AG04450 (cell line): Measurements from ENCODE around the gene SLC25A29. TPM values are rescaled to one million over a fixed set of nuclear protein-coding genes. Genes with fewer than 3 reads are reported as not detected.

ENCODE experiments used
- CTCF ChIA-PET: fragments of 300-600, 350-600 bp; formaldehyde crosslinking; extraction: SDS; loops from one replicate; lab custom pipeline; 2022; ENCODE audit warnings: antibody characterized with exemption, inconsistent platforms; lab: Charles Lee
- POLR2A ChIA-PET: fragments of 350-600 bp; formaldehyde crosslinking; extraction: SDS; loops from one replicate; lab custom pipeline; 2021; ENCODE audit warnings: antibody characterized with exemption, inconsistent platforms; lab: Yijun Ruan, JAX
- DNase-seq: peaks from one replicate; pipeline ENCODE4 v3.0.0-alpha.2; 2011; ENCODE audit warnings: low read depth, low spot score
- H3K27ac ChIP-seq: one replicate; pipeline ENCODE4 v1.5.1; 2012; ENCODE audit warnings: low read depth, low read length, control low read depth
- H3K27me3 ChIP-seq: one replicate; pipeline ENCODE4 v1.6.0; 2012; ENCODE audit warnings: low read length; ENCODE audit not compliant: control insufficient read depth, insufficient read depth
- H3K4me3 ChIP-seq: 2 replicates; pipeline ENCODE4 v1.5.1; 2011; ENCODE audit warnings: mild to moderate bottlenecking, low read depth, low read length, control low read depth
- H3K9me3 ChIP-seq: 2 replicates; pipeline ENCODE4 v1.5.1; 2012; ENCODE audit warnings: low read length; ENCODE audit not compliant: control insufficient read depth, insufficient read depth
- polyA plus RNA-seq: library from polyadenylated mRNA; depleted of rRNA; stranded (reverse); fragments of >200 nt; gene quantifications from 2 replicates; pipeline ENCODE4 v1.2.3, GENCODE V29; 2011; rRNA removed
- small RNA-seq: library from RNA; depleted of rRNA; stranded (forward); fragments of <200 nt; gene quantifications from one replicate; pipeline ENCODE3, GENCODE V24; 2012; ENCODE audit warnings: low read depth; ENCODE audit not compliant: insufficient read length
- TF ChIP-seq, protein P1 (sequence below): IDR thresholded peaks from 2 replicates; pipeline ENCODE4 v1.5.1; 2011; ENCODE audit warnings: low read depth, low read length, control low read depth, inconsistent platforms

The SLC25A29 gene
- polyA plus RNA-seq, 1 experiment, result 21.3 TPM

DNA sequence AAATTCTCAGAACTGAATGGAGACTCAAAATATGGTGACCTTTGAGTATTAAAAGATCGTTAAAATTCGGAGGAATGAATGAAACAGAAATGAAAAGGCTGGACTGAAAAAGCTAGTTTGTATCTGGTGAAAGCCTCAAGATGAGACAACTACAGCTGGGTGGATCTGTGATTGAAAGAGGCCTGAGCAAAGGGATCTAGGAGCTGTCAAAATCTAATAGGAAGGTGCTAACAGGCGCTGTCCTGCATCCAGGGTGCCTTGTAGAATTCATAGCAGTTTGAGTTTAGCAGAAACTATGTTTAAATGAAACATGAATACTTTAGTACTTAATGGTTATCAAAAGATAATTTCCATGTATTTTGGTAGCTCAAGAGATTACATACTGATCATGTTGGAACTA is 65.0 kb downstream of the SLC25A29 start:
- TF ChIP-seq, protein P1, sequence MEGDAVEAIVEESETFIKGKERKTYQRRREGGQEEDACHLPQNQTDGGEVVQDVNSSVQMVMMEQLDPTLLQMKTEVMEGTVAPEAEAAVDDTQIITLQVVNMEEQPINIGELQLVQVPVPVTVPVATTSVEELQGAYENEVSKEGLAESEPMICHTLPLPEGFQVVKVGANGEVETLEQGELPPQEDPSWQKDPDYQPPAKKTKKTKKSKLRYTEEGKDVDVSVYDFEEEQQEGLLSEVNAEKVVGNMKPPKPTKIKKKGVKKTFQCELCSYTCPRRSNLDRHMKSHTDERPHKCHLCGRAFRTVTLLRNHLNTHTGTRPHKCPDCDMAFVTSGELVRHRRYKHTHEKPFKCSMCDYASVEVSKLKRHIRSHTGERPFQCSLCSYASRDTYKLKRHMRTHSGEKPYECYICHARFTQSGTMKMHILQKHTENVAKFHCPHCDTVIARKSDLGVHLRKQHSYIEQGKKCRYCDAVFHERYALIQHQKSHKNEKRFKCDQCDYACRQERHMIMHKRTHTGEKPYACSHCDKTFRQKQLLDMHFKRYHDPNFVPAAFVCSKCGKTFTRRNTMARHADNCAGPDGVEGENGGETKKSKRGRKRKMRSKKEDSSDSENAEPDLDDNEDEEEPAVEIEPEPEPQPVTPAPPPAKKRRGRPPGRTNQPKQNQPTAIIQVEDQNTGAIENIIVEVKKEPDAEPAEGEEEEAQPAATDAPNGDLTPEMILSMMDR, result no peak
- ChIA-PET CTCF (interaction anchor here (0.6 to 1.7 kb wide), 18 partner anchors 9 to 271 kb away, joined by 3 to 9 read pairs (median 4); no protein-coding TSS in a partner anchor), POLR2A (interaction anchor here (1.1 to 1.2 kb wide), 2 partner anchors 21 to 56 kb away, joined by 3 read pairs; no protein-coding TSS in a partner anchor)
- Histone ChIP-seq H3K9me3 (no peaks in the 10 kb centered on the region; the same call in 1 of the 2 replicates), H3K27me3 (no peaks in the 10 kb centered on the region), H3K4me3 (peak overlapping the region; percentile 91), H3K27ac (peak overlapping the region; percentile 33)
- DNase-seq, result no peak

Small RNAs within 50 kb of the gene (small RNA-seq; reads per million reads assigned to genes)
- gene MIR345 (277 reads per million, percentile 92 among the genes with 10 or more reads in this experiment), gene RN7SL523P (not detected)

Other genes starting within 250 kb of the SLC25A29 start
- gene EVL, start 241.0 kb downstream of the SLC25A29 start, polyA plus RNA-seq, result 36.5 and 47.0 TPM in 2 replicates
- not detected in 2 replicates for gene DEGS2, start 146.8 kb downstream of the SLC25A29 start, polyA plus RNA-seq
- gene YY1, start 67.3 kb downstream of the SLC25A29 start, polyA plus RNA-seq, result 38.0 and 45.6 TPM in 2 replicates
- not detected in 2 replicates for gene SLC25A47, start 16.9 kb upstream of the SLC25A29 start, polyA plus RNA-seq
- 16.0 and 16.8 TPM in 2 replicates for gene WDR25, start 70.0 kb upstream of the SLC25A29 start, polyA plus RNA-seq